GM13976 (cell line): ENCODE measurements around the gene PEX19.
A peak's percentile ranks its signal among the peaks of the same experiment; 100 is the strongest.
"Not testable (repeated sequence)": the region's sequence is repeated elsewhere in the genome, so short reads cannot be mapped to it uniquely, and the experiment has no call there.

Source experiments
- DNase-seq: peaks from one replicate; pipeline ENCODE4 v3.0.0; 2012; ENCODE audit warnings: low spot score
- in situ Hi-C: fragments of 300-500 bp; cut with MboI; formaldehyde crosslinking; loops from one replicate; pipeline ENCODE4 v1.12.0; 2022; ENCODE audit warnings: low sequenced_read_pairs, mixed read lengths, inconsistent platforms; ENCODE audit not compliant: unreplicated experiment
- TF ChIP-seq, protein P1 (sequence below): IDR thresholded peaks from 2 replicates; pipeline ENCODE4 v1.5.1; 2012; ENCODE audit warnings: borderline replicate concordance, mild to moderate bottlenecking; ENCODE audit not compliant: insufficient read depth; ENCODE audit errors: extremely low read depth, missing control alignments, control extremely low read depth

The PEX19 gene

DNA sequence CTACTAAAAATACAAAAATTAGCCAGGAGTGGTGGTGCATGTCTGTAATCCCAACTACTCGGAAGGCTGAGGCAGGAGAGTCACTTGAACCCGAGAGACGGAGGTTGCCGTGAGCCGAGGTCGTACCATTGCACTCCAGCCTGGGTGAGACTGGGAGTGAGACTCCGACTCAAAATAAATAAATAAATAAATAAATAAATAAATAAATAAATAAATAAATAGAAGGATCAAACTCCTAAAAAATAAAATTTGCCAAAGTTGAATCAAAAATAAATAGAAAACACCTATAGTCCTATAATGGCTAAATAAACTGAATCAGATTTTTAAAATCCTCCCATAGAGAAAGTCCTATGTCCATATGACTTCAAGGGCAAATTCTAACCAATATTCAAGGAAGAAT, 15.2 kb upstream of the PEX19 start:
- in situ Hi-C loops = no loop called here
- DNase-seq = no peak

DNA sequence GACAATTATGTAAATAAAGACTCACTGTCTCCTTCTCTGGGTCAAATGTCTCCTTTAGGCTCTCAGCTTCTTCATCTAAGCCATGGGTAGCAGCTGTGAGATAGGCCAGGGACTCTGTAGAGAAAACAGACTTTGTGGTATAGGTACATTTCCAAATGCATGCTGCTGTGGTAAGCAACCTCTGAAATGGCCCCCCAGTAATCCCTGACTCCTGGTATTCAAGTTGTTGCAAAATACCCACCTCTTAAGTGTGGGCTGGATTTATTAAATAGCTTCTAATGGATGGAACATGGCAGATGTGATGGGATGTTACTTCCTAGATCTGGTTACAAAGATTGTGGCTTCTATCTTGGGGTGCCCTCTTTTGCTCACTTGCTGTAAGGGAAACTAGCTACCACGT, 11.1 kb upstream of the PEX19 start:
- in situ Hi-C loops = no loop called here
- TF ChIP-seq, protein P1, sequence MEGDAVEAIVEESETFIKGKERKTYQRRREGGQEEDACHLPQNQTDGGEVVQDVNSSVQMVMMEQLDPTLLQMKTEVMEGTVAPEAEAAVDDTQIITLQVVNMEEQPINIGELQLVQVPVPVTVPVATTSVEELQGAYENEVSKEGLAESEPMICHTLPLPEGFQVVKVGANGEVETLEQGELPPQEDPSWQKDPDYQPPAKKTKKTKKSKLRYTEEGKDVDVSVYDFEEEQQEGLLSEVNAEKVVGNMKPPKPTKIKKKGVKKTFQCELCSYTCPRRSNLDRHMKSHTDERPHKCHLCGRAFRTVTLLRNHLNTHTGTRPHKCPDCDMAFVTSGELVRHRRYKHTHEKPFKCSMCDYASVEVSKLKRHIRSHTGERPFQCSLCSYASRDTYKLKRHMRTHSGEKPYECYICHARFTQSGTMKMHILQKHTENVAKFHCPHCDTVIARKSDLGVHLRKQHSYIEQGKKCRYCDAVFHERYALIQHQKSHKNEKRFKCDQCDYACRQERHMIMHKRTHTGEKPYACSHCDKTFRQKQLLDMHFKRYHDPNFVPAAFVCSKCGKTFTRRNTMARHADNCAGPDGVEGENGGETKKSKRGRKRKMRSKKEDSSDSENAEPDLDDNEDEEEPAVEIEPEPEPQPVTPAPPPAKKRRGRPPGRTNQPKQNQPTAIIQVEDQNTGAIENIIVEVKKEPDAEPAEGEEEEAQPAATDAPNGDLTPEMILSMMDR = no peak
- DNase-seq = no peak

More for the DNA sequence above, 15.2 kb upstream of the PEX19 start:
- TF ChIP-seq, protein P1 = no peak

DNA sequence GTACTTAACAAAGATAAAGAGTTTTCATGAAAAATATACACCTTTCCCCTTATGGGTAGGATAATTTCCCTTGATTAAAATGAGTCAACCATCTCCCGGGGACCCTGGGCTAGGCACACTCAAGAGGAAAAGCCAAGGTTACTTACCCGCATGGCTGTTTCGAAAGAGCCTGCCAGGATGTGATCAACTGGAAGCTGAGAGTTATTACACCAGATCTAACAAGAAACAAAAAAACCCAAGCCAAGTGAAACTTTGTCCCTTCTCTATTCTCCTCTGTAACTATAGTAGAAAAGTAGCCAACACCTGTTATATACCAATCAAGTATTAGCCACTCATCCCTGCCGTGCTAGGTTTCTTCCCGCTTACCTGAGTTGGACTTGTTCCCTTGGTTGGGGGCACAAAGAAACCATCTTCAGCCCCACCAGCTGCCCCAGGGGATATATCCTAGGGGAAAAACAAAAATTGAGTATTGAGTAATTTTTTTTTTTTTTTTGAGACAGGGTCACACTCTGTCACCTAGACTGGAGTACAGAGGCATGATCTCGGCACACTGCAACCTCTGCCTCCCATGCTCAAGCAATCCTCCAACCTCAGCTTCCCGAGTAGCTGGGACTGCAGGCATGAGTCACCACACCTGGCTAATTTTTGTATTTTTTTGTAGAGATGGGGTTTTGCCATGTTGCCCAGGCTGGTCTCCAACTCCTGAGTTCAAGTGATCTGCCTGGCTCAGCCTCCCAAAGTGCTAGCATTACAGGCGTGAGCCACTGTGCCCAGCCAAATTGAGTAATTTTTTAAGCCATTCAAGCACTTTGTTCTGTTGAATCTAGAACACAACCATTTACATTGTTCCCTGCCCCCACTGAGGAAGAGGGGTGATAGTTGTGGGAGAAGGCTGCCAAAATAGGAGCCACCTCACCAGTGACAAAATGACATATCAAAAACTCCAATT, 8.4 kb upstream of the PEX19 start:
- TF ChIP-seq, protein P1 = no peak
- in situ Hi-C loops = no loop called here
- DNase-seq = no peak

DNA sequence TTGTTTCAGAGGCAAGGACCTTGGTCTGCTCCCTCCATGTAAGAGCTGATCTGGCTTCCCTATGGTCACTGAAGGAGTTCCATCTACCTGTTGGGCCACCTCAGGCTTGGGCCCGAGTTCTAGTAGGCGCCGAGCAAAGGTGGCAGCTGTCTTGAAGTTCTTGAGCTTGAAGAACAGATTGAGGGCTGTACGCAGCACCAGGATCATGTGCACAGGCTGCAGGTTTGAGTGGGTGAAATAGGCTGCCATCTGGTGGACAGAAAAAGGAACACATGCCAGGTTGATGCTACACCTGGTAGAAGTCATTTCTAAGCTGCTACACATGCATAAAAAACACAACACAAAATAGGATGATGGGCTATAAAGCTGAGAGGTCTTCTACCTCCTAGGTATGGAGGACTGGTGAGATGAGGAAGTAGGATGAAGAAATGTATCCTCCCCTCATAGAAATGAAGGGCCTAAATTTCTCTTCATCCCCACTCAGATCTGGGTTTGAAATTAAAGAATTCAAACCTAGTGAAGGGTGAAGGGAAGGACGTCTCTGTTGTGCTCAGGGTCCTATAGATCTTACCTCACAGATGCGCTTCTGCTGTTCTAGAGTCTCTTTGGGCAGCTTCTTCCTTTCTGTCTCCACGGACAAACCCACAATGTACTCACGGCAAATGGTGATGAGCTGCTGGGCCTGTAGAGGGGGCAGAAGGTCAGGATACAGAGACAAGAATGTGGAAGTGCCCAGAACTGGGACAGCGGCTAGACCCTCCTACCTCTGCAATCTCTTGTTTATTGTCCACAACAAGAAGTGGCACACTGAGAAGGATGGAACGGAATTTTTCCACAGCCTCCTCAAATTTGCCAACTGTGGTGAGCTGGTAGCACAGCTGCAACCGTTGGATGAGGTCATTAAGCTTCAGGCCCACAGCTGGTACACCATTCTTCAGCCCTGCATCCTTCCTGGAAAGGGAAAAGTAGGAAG, 6.6 kb upstream of the PEX19 start:
- TF ChIP-seq, protein P1 = peak; percentile 62
- peak; percentile 65 for DNase-seq
- in situ Hi-C loops = no loop called here

DNA sequence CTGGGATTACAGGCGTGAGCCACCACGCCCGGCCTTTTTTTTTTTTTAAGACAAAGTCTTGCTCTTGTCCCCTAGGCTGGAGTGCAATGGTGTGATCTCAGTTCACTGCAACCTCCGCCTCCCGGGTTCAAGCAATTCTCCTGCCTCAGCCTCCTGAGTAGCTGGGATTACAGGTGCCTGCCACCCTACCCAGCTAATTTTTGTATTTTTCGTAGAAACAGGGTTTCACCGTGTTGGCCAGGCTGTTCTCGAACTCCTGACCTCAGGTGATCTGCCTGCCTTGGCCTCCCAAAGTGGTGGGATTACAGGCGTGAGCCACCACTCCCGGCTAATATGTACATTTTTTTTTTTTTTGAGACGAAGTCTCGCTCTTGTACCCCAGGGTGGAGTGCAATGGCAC, 2.8 kb upstream of the PEX19 start:
- in situ Hi-C loops, DNase-seq: not testable (repeated sequence)

DNA sequence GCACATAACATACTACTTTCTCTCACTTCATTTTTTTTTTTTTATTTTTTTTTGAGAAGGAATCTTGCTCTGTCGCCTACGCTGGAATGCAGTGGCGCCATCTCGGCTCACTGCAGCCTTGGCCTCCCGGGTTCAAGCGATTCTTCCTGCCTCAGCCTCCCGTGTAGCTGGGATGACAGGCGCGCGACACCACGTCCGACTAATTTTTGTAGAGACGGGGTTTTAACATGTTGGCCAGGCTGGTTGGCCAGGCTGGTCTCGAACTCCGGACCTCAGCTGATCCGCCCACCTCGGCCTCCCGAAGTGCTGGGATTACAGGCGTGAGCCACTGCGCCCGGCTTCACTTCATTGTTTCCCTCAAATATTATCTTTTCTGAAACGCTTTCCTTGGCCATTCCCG, 573 bp upstream of the PEX19 start:
- in situ Hi-C loops = no loop called here
- TF ChIP-seq, protein P1 = no peak
- DNase-seq = no peak

DNA sequence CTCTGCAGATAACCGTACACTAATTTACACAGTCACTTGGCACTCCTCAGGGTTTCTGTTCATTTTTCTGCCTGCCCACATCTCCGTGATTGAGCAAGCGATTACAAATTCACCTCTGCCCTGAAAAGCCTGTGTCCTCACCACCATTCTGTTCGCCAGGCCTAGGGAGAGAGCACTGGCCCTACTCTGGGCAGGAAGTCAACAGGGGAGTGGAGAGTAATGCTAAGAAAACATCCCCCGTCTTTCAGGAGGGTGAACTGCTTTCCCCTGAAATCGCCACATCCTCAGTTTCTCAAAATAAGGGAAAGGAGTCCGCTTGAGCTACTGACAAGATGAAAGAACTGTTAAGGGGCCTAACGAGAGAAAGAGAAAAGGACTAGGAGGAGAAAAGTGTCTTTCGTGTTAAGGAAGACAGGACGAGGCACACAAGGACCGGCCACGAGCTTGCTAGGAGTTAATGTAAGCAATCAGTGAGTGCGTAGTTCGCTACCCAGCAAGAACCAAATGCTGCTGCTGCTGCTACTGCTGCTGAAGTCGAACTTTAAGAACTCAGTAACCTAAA, 632 bp downstream of the PEX19 start:
- peak; percentile 32 for DNase-seq
- in situ Hi-C loops = no loop called here
- TF ChIP-seq, protein P1 = no peak
